HG03565 (cell line): ENCODE results near the gene MYO5B.
"Not testable (repeated sequence)": the region's sequence is repeated elsewhere in the genome, so short reads cannot be mapped to it uniquely, and the experiment has no call there.

Experiments
- ATAC-seq: cut with Tn5 transposase; IDR thresholded peaks from one replicate; pipeline ENCODE4 v1.9.1; 2021; ENCODE audit warnings: mild to moderate bottlenecking, moderate library complexity; ENCODE audit not compliant: unreplicated experiment

MYO5B gene

DNA sequence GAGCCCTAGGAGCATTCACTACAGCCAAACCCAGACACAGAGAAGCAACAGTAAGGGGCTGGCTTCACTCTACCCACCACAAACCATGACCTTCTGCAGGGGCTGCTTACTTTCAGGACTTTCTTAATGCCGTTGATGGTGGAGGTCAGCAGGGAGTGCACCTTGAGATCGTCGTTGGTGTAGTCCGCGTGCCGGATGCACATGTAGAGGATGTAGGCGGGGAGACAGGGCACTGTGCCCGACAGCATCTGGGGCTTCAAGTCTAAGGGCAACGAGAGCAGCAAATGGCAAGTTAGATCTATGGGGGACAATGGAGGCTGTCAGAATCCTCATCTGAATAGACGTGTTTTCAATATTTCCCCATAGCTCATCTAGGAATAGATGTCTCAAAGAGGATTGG is 351.8 kb downstream of the MYO5B start:
- no peak for ATAC-seq

DNA sequence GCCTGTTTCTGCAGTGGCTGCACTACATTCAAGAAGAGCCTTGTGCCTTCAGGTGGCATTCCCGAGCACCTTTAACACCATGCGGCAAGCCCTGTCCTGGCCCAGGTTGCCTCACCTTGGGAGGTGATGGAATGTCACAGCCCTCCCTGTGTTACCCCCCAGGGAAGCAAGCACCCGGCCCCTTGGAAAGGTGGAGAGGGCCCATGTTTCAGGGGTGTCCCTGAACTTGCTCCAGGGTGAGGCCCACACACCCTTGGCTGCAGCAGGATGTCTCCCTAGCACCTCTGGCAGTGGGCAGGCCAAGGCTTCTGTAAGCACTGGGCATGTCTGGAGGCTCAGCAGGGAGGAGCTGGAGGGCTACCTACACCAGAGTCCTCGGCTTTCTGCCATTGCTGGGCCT is 352.3 kb downstream of the MYO5B start:
- ATAC-seq = no peak

DNA sequence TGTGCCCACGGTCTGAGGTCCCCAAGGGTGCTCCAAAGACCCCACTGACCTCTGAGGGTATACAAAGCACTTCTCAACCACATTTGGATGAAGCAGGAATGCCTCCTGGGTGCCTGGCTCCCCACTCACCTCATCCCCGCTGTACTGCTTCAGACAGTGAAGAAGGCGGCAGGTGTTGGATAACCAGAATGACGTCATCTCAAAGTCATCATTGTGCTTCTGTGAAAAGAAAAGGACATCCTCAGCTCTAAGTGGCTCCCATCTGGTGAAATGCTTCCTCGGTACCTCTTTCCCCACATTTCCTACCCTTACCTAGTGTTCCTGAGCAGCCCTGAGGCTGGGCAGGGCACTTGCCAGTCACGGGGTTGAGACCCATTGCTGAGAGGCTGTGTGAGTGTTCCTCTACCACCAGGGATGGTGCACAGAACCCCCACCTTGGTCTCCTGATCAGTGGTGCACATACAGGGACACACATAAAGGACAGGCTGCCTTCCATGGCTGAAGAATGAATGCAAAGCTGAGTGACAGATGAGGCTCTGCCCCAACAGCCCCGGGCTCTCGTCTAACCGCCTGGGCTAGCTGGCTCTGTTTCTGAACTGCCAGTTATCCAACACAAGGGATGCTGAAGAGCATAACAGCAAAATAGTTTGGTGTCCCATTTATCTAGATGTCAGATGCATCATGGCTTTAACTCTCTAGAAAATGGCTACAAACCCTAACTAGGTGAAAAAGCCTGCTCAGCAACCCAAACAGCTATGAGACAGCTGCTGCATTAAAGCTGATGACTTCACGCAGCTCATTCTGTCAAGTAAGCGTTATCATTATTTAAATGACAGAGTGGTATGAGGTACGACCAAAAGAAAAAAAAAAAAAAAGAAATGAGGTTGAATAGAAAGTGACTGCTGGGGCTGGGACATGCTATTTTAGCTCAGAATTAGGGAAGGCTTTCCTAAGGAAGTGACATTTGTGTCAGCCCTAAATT is 353.4 kb downstream of the MYO5B start:
- ATAC-seq = no peak

- no peak for ATAC-seq
Measured at GRCh38 chr18:49839012-49839411, 355.9 kb downstream of the MYO5B start.

- no peak for ATAC-seq
Measured at GRCh38 chr18:49838381-49838780, 356.6 kb downstream of the MYO5B start.

DNA sequence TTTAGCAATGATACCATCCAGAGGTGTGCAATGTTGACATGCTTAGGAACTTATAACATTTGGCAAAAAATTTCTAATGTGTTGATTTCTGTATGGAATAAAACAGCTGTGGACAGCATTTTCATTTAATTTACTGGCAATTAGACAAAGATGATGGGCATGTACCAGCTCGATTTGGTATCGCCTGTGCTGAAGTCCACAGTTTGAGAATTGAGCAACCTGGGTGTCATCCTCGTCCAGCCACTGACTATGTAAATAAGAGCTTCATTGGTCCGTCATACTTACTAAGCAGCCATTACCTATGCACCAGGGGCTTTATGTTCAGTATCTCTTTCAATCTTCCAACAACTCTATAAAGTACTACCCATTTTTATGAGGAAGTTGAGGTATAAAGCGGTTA is 357.1 kb downstream of the MYO5B start:
- ATAC-seq = no peak

- ATAC-seq = not testable (repeated sequence)
Measured at GRCh38 chr18:49837316-49837835, 357.6 kb downstream of the MYO5B start.

DNA sequence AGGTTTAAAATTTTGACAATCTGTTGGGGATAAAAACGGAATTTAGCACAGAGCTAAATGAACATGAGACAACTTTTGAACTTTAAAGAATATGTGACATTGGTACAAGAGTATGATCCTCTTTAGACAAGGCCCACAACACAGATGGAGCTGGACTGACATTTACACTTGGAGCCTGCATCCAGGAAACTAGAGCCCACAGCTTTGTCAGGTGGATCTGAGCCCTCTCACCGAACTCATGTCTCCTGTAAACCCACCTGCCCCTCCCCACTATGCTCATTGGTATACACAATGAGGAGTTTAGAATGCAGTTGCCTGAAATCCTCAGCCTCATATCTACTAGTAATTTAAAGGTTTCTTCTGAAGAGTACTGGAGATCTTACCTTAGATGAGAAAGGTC is 359.5 kb downstream of the MYO5B start:
- no peak for ATAC-seq

- no peak for ATAC-seq
Measured at GRCh38 chr18:49834258-49834657, 360.7 kb downstream of the MYO5B start.

- no peak for ATAC-seq
Measured at GRCh38 chr18:49833814-49834213, 361.1 kb downstream of the MYO5B start.

GRCh38 chr18:49832221-49832647 is 362.7 kb downstream of the MYO5B start:
- ATAC-seq = no peak

DNA sequence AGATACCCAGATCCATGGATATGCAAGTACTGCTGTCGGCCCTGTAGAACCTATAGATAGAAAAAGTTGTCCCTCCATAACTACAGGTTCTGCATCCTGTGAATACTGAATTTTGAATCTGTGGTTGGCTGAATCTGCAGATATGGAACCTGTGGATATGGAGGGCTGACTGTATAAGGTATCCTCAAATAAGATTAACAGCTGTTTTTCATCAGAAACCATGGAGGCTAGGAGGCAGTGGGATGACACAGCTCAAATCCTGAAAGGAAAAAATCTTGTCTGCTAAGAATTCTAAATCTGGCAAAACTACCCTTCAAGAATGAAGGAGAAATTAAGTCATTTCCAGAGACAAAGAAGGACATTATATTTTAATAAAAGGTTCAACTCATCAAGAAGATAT is 367.0 kb downstream of the MYO5B start:
- ATAC-seq = no peak

DNA sequence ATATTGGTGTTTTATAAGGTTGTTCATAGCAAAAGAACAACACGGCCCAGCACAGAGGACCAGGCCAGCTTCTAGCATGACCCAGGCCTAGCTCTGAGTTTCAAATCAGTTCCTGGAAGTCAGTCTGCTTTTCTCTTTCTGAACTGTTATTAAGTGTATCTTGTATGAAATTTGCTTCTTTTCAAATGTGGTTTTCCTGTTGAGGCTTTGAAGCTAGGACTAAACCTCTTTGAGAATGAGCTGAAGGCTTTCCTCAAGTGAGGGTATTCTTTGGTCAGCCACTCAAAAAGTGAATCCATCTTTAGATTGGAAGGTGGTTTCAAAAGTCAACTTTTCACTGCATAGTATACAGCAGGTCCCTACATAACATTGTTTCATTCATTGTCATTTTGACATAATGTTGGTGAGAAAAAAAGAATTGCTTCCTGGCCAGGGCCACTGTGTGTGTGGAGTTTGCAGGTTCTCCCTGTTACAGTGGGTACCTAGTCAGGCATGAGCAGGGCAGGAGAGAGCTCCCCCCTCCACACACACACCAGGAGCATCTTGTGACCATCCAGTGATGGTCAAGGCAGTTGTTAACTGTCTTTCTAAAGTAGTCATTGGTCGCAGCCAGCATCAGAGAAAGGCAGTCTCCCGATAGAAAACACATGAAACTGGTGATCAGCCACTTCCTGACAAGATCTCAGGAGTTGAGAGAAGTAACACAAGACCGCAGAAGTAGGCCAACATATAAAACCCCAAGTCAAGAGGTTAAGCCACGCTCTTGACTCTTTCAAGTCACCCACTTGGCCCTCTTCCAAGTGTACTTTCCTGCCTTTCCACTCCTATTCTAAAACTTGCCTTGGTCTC is 374.9 kb downstream of the MYO5B start:
- ATAC-seq = no peak

DNA sequence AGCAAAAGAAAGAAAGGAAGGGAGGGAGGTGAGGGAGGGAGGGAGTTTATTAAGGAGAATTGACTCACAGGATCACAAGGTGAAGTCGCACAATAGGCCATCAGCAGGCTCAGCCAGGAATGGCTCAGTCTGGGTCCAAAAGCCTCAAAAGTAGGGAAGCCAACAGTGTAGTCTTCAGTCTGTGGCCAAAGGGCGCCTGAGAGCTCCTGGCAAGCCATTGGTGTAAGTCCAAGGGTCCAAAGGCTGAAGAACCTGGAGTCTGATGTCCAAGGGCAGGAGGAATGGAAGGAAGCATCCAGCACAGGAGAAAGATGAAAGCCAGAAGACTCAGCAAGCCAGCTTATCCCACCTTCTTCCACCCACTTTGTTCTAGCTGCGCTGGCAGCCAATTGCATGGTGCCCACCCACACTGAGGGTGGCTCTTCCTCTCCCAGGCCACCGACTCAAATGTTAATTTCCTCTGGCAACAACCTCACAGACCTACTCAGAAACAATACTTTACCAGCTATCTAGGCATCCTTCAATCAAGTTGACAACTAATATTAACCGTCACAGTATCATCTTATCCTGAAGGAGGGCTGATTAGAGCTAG is 375.8 kb downstream of the MYO5B start:
- ATAC-seq = no peak

- no peak for ATAC-seq
Measured at GRCh38 chr18:49817947-49818346, 377.0 kb downstream of the MYO5B start.

DNA sequence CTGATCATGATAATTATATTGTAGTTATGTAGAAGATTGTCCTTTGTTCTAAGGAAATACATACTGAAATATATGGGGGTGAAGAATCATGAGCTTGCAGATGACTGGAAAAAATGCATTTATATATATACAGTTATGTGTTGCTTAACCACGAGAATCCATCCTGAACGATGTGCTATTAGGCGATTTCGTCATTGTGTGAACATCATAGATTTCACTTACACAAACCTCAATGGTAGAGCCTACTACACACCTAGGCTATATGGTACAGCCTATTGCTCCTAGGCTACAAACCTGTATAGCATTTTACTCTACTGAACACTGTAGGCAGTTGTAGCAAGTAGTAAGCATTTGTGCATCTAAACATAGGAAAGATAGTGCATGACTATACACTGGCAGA is 379.0 kb downstream of the MYO5B start:
- ATAC-seq = no peak

DNA sequence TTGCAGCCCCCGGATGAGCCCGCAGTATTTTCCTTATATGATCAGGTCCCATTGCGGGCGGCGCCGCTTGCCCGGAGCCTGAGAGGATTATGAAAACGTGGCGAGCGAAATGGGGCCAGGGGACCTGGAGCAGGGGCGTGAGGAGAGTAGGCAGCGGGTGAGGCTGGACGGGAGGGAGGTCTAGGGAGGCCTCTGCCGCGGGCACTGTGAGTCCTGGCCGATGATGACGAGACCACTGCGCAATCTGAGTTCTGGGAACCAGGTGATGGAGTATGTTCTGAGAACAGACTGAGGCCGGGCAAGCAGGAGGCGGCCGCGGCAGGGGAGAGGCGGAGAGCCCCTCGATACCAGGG is 380.8 kb downstream of the MYO5B start:
- ATAC-seq = peak; percentile 12

- ATAC-seq = peak; percentile 69
Measured at GRCh38 chr18:49813319-49814146, 381.4 kb downstream of the MYO5B start, which contains the start of gene ACAA2. ACAA2 (minus strand) TSS chr18:49813533; CDS start chr18:49813484, 49 bp downstream.

- ATAC-seq = peak; percentile 24
Measured at GRCh38 chr18:49813069-49813318, 382.0 kb downstream of the MYO5B start.

GRCh38 chr18:49812286-49813068 is 382.5 kb downstream of the MYO5B start:
- no peak for ATAC-seq
